Stimulated activated CD4-positive, alpha-beta T cell treated with anti-CD3 and anti-CD28 coated beads, Interleukin-4, amount 100 ng/mL, for 48 hours (primary cell): ENCODE measurements around the gene TENM4.

Experiments
- DNase-seq, 2 donors: peaks; one replicate each; pipeline ENCODE4 v3.0.0-alpha.2; 2020; ENCODE audit warnings: low read depth in 2 of 2

The TENM4 gene

GRCh38 chr11:79418241-79418640 is 22.6 kb downstream of the TENM4 start:
- no peak for DNase-seq

- DNase-seq, result no peak
Observed at GRCh38 chr11:79417069-79417920, 23.5 kb downstream of the TENM4 start.

- no peak for DNase-seq
Observed at GRCh38 chr11:79415912-79416311, 24.9 kb downstream of the TENM4 start.

- no peak for DNase-seq
Observed at GRCh38 chr11:79415411-79415810, 25.4 kb downstream of the TENM4 start.

- no peak for DNase-seq
Observed at GRCh38 chr11:79414644-79415317, 26.0 kb downstream of the TENM4 start.

GRCh38 chr11:79414041-79414440 is 26.8 kb downstream of the TENM4 start:
- DNase-seq, result no peak

GRCh38 chr11:79413268-79413667 is 27.6 kb downstream of the TENM4 start:
- no peak for DNase-seq

GRCh38 chr11:79412761-79413160 is 28.1 kb downstream of the TENM4 start:
- no peak for DNase-seq

- DNase-seq, result no peak
Observed at GRCh38 chr11:79409330-79409729, 31.5 kb downstream of the TENM4 start.

- DNase-seq, result no peak
Observed at GRCh38 chr11:79406376-79406775, 34.5 kb downstream of the TENM4 start.

- DNase-seq, result no peak
Observed at GRCh38 chr11:79404806-79405205, 36.0 kb downstream of the TENM4 start.

- no peak for DNase-seq
Observed at GRCh38 chr11:79404325-79404724, 36.5 kb downstream of the TENM4 start.

GRCh38 chr11:79403839-79404238 is 37.0 kb downstream of the TENM4 start:
- DNase-seq, result no peak

- no peak for DNase-seq
Observed at GRCh38 chr11:79402912-79403311, 37.9 kb downstream of the TENM4 start.

- DNase-seq, result no peak
Observed at GRCh38 chr11:79400717-79401330, 40.0 kb downstream of the TENM4 start.

GRCh38 chr11:79400206-79400605 is 40.6 kb downstream of the TENM4 start:
- no peak for DNase-seq

GRCh38 chr11:79397252-79397651 is 43.6 kb downstream of the TENM4 start:
- DNase-seq, result no peak

GRCh38 chr11:79396674-79397073 is 44.2 kb downstream of the TENM4 start:
- no peak for DNase-seq

- no peak for DNase-seq
Observed at GRCh38 chr11:79396001-79396400, 44.8 kb downstream of the TENM4 start.

- DNase-seq, result no peak
Observed at GRCh38 chr11:79393362-79394043, 47.3 kb downstream of the TENM4 start.

- DNase-seq, result no peak
Observed at GRCh38 chr11:79392161-79392560, 48.7 kb downstream of the TENM4 start.

GRCh38 chr11:79390923-79391322 is 49.9 kb downstream of the TENM4 start:
- no peak for DNase-seq
